ENCODE measurements around the gene MAEA.

The MAEA gene

GRCh38 chr4:1385373-1386340, 96.0 kb downstream of the MAEA start:
- Histone ChIP-seq H3K9ac (no peak overlapping the region), H3K4me1 (ENCODE audit: low read depth, poor library complexity, severe bottlenecking) (no peaks in the 10 kb centered on the region), H3K27ac (no peak overlapping the region), H2AFZ (ENCODE audit: low read depth) (no peak overlapping the region), H3K36me3 (ENCODE audit: insufficient read depth) (no peaks in the 10 kb centered on the region), H4K20me1 (ENCODE audit: insufficient read depth) (no peaks in the 10 kb centered on the region), H3K79me2 (ENCODE audit: insufficient read depth, low read depth) (no peaks in the 10 kb centered on the region), H3K4me2 (no peak overlapping the region), H3K27me3 (ENCODE audit: insufficient read depth, low read depth) (no peaks in the 10 kb centered on the region), H3K4me3 (IDR thresholded peaks at IDR 0.05; ENCODE audit: insufficient read depth, low read depth, low read length) (no peak overlapping the region)
- TF ChIP-seq CTCF (conservative IDR thresholded peaks at IDR 0.05; ENCODE audit: low read depth, low read length), result no peak

Measured in KMS-11 (cell line).